KMS-11 (cell line): ENCODE results near the gene TAF6.

Source experiments
- H2AFZ ChIP-seq: fragments of 200-600 bp; sonication (generic); 2 replicates; pipeline ENCODE4 v1.6.1; 2016; ENCODE audit warnings: antibody characterized with exemption, mixed run types, low read depth
- H3K27ac ChIP-seq: fragments of 200-600 bp; sonication (generic); 2 replicates; pipeline ENCODE4 v1.6.1; 2016; ENCODE audit warnings: mild to moderate bottlenecking, mixed run types
- H3K27me3 ChIP-seq: fragments of 200-600 bp; sonication (generic); 2 replicates; pipeline ENCODE4 v1.6.1; 2017; ENCODE audit warnings: mild to moderate bottlenecking, low read depth, mixed run types, moderate library complexity; ENCODE audit not compliant: insufficient read depth
- H3K36me3 ChIP-seq: fragments of 200-600 bp; sonication (generic); 2 replicates; pipeline ENCODE4 v1.6.1; 2017; ENCODE audit warnings: mild to moderate bottlenecking, mixed run types; ENCODE audit not compliant: insufficient read depth
- H3K4me1 ChIP-seq: fragments of 200-600 bp; sonication (generic); 2 replicates; pipeline ENCODE4 v1.6.1; 2016; ENCODE audit warnings: mild to moderate bottlenecking, low read depth, mixed run types; ENCODE audit not compliant: poor library complexity, severe bottlenecking
- H3K4me2 ChIP-seq: fragments of 200-600 bp; sonication (generic); 2 replicates; pipeline ENCODE4 v1.7.0; 2016; ENCODE audit warnings: mild to moderate bottlenecking, mixed run types
- H3K4me3 ChIP-seq: fragments of 200-600 bp; sonication (generic); IDR thresholded peaks from 2 replicates; pipeline ENCODE4 v1.6.1; 2017; ENCODE audit warnings: low read depth, low read length, mixed read lengths; ENCODE audit not compliant: insufficient read depth
- H3K79me2 ChIP-seq: fragments of 200-600 bp; sonication (generic); 2 replicates; pipeline ENCODE4 v1.6.1; 2016; ENCODE audit warnings: low read depth, mixed run types; ENCODE audit not compliant: insufficient read depth
- H3K9ac ChIP-seq: fragments of 200-600 bp; sonication (generic); 2 replicates; pipeline ENCODE4 v1.6.1; 2016; ENCODE audit warnings: mild to moderate bottlenecking, mixed run types
- H4K20me1 ChIP-seq: fragments of 200-600 bp; sonication (generic); 2 replicates; pipeline ENCODE4 v1.6.1; 2016; ENCODE audit warnings: mild to moderate bottlenecking, mixed run types; ENCODE audit not compliant: insufficient read depth
- TF ChIP-seq, protein P1 (sequence below): fragments of 200-600 bp; sonication (generic); conservative IDR thresholded peaks from 2 replicates; pipeline ENCODE4 v1.6.1; 2017; ENCODE audit warnings: low read depth, mild to moderate bottlenecking, antibody characterized with exemption, low read length, moderate library complexity, mixed read lengths

TAF6 gene

GRCh38 chr7:100064162-100064561, 55.0 kb downstream of the TAF6 start:
- Histone ChIP-seq H3K36me3 (no peaks in the 10 kb centered on the region), H3K9ac (no peak overlapping the region)

DNA sequence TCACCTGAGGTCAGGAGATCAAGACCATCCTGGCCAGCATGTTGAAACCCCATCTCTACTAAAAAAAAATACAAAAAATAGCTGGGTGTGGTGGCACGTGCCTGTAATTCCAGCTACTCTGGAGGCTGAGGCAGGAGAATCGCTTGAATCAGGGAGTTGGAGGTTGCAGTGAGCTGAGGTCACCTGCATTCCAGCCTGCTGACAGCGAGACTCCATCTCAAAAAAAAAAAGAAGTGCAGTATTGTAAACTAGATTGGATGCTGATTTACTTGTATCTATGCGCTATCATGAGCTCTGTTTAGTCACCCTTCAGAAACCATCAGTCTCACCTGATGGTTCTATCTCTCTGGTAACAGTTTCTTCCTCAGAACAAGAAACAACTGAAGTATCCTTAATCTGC, 55.8 kb downstream of the TAF6 start:
- Histone ChIP-seq H3K4me3 (no peak overlapping the region), H2AFZ (no peak overlapping the region), H3K36me3 (no peaks in the 10 kb centered on the region), H3K27me3 (no peaks in the 10 kb centered on the region), H4K20me1 (no peaks in the 10 kb centered on the region), H3K79me2 (no peaks in the 10 kb centered on the region), H3K4me1 (peaks cover 3% of the 10 kb centered on the region), H3K27ac (no peak overlapping the region), H3K9ac (no peak overlapping the region), H3K4me2 (no peak overlapping the region)
- TF ChIP-seq, protein P1, sequence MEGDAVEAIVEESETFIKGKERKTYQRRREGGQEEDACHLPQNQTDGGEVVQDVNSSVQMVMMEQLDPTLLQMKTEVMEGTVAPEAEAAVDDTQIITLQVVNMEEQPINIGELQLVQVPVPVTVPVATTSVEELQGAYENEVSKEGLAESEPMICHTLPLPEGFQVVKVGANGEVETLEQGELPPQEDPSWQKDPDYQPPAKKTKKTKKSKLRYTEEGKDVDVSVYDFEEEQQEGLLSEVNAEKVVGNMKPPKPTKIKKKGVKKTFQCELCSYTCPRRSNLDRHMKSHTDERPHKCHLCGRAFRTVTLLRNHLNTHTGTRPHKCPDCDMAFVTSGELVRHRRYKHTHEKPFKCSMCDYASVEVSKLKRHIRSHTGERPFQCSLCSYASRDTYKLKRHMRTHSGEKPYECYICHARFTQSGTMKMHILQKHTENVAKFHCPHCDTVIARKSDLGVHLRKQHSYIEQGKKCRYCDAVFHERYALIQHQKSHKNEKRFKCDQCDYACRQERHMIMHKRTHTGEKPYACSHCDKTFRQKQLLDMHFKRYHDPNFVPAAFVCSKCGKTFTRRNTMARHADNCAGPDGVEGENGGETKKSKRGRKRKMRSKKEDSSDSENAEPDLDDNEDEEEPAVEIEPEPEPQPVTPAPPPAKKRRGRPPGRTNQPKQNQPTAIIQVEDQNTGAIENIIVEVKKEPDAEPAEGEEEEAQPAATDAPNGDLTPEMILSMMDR = no peak

More at GRCh38 chr7:100064162-100064561, 55.0 kb downstream of the TAF6 start:
- no peak overlapping the region for H2AFZ ChIP-seq
- H3K4me2 ChIP-seq = no peak overlapping the region
- TF ChIP-seq, protein P1 = no peak
- no peaks in the 10 kb centered on the region for H3K27me3 ChIP-seq
- peaks cover under 1% of the 10 kb centered on the region for H3K4me1 ChIP-seq
- H3K4me3 ChIP-seq = no peak overlapping the region
- H4K20me1 ChIP-seq = no peaks in the 10 kb centered on the region
- no peak overlapping the region for H3K27ac ChIP-seq
- H3K79me2 ChIP-seq = no peaks in the 10 kb centered on the region

- no peak overlapping the region for H2AFZ ChIP-seq
- H3K79me2 ChIP-seq = no peaks in the 10 kb centered on the region
- H3K9ac ChIP-seq = no peak overlapping the region
- H4K20me1 ChIP-seq = no peaks in the 10 kb centered on the region
- H3K4me1 ChIP-seq = peaks cover 3% of the 10 kb centered on the region
- H3K27me3 ChIP-seq = no peaks in the 10 kb centered on the region
- no peak overlapping the region for H3K4me3 ChIP-seq
- TF ChIP-seq, protein P1 = no peak
- H3K4me2 ChIP-seq = no peak overlapping the region
- no peak overlapping the region for H3K27ac ChIP-seq
- no peaks in the 10 kb centered on the region for H3K36me3 ChIP-seq
Observed at GRCh38 chr7:100061518-100062193, 57.5 kb downstream of the TAF6 start.

GRCh38 chr7:100059251-100059739, 59.9 kb downstream of the TAF6 start:
- Histone ChIP-seq H3K36me3 (no peaks in the 10 kb centered on the region), H3K79me2 (no peaks in the 10 kb centered on the region), H3K27me3 (no peaks in the 10 kb centered on the region), H3K9ac (no peak overlapping the region), H3K4me1 (peaks cover 3% of the 10 kb centered on the region), H2AFZ (no peak overlapping the region), H3K27ac (no peak overlapping the region), H4K20me1 (no peaks in the 10 kb centered on the region), H3K4me3 (no peak overlapping the region), H3K4me2 (no peak overlapping the region)
- TF ChIP-seq, protein P1 = no peak
